ENCODE data around the gene DNAJC22. TPM values are rescaled to one million over a fixed set of nuclear protein-coding genes. Genes with fewer than 3 reads are reported as not detected.

Gene DNAJC22
- total RNA-seq, 1 experiment from 2014 or later: 27.7 TPM

DNA sequence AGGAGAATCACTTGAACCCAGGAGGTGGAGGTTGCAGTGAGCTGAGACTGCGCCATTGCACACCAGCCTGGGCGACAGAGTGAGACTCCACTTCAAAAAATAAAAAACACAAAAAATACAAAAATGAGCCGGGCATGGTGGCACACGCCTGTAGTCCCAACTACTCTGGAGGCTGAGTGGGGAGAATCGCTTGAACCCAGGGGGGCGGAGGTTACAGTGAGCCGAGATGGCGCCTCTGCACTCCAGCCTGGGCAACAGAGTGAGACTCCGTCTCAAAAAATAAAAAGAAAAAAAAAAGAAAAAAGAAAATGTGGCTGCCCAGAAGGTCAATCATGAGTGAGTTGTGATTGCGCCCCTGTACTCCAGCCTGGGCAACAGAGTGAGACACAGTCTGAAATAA lies 9.2 kb downstream of the DNAJC22 start:
- ChIA-PET RAD21 (ENCODE audit: low non-redundant PET in 1 of 2, low total read pairs in 2 of 2, uncharacterized antibody in 2 of 2, unreplicated experiment in 2 of 2) (no interaction called here), POLR2A (interaction anchor here (3.5 kb wide), 1 partner anchor 8 kb away, joined by 16 read pairs; the partner anchor contains the start of gene DNAJC22), CTCF (interaction anchor here (3.2 to 3.7 kb wide), 2 partner anchors 58 to 67 kb away, joined by 18 to 47 read pairs; no protein-coding TSS in a partner anchor)
- H3K4me3 ChIP-seq (replicated peaks in 1 of 2; ENCODE audit: low read depth in 1 of 2, low read length in 2 of 2): no peak overlapping the region
- no peak overlapping the region for H3K9ac ChIP-seq (ENCODE audit: low read length)
- no peak overlapping the region for H3K27ac ChIP-seq (ENCODE audit: low read depth, low read length)
- DNase-seq (ENCODE audit: low read depth, low spot score): no peak
- no peak overlapping the region for H2AFZ ChIP-seq (ENCODE audit: low read depth, low read length, poor library complexity, severe bottlenecking)
- H3K79me2 ChIP-seq (ENCODE audit: insufficient read depth, low read length): no peaks in the 10 kb centered on the region
- no peak overlapping the region for H3K4me2 ChIP-seq (ENCODE audit: low read length)
- H3K4me1 ChIP-seq (ENCODE audit: control insufficient read depth in 1 of 2, insufficient read depth in 2 of 2, low read length in 2 of 2): peaks cover 31 to 35% of the 10 kb centered on the region in 2 experiments
- H3K9me2 ChIP-seq (ENCODE audit: insufficient read depth): no peaks in the 10 kb centered on the region
- H3K36me3 ChIP-seq (ENCODE audit: control insufficient read depth in 1 of 2, insufficient read depth in 2 of 2, low read length in 2 of 2): peaks cover 0 to 9% of the 10 kb centered on the region in 2 experiments; a peak in 2 of 4 replicates
- ATAC-seq: no peak
- H3K27me3 ChIP-seq (ENCODE audit: insufficient read depth, low read length): no peaks in the 10 kb centered on the region
- intact Hi-C loops (cut with micrococcal nuclease): loop anchor here (5.0 kb wide), 1 partner anchor 211 kb away; the partner anchor contains the start of gene MCRS1
- H3K9me3 ChIP-seq (ENCODE audit: control insufficient read depth in 1 of 2, insufficient read depth in 1 of 2, low read depth in 1 of 2, low read length in 2 of 2): no peaks in the 10 kb centered on the region
- no TSS peak for BruUV-seq (replicated peaks)
- no peak for TF ChIP-seq ZNF274 (IDR thresholded peaks at IDR 0.05; ENCODE audit: low read depth, low read length)
- no peak for TF ChIP-seq SRF (IDR thresholded peaks at IDR 0.05; ENCODE audit: low read depth)
- TF ChIP-seq REST (IDR thresholded peaks at IDR 0.05; ENCODE audit: low read depth): no peak
- no peak for TF ChIP-seq EZH2 (IDR thresholded peaks at IDR 0.05)
- TF ChIP-seq FOSL1 (IDR thresholded peaks at IDR 0.05; ENCODE audit: low read depth): no peak
- no peak for TF ChIP-seq CTCF (IDR thresholded peaks at IDR 0.05 in 2 of 3, conservative IDR thresholded peaks at IDR 0.05 in 1 of 3; ENCODE audit: borderline replicate concordance in 1 of 3, insufficient read depth in 1 of 3, low read depth in 2 of 3, low read length in 2 of 3)
- TF ChIP-seq RAD21 (IDR thresholded peaks at IDR 0.05; ENCODE audit: low read depth): no peak
- no peak for TF ChIP-seq SIN3A (IDR thresholded peaks at IDR 0.05; ENCODE audit: low read depth)
- no peak for TF ChIP-seq TCF7L2 (IDR thresholded peaks at IDR 0.05; ENCODE audit: borderline replicate concordance, extremely low read depth, insufficient read depth, insufficient read length)
- no peak for TF ChIP-seq ELF1 (IDR thresholded peaks at IDR 0.05; ENCODE audit: borderline replicate concordance, low read depth)
- H4K20me1 ChIP-seq (ENCODE audit: insufficient read depth): no peaks in the 10 kb centered on the region
